Spleen (tissue), 7 donors: ENCODE results near the gene KCNMB4.

Source experiments
- CTCF ChIP-seq, 11 experiments: fragments of 200-600 bp in 7 of 11; fragments of 450-650 bp in 4 of 11; sonication (generic) in 4 of 11; IDR thresholded peaks in 8 of 11; conservative IDR thresholded peaks in 3 of 11; 1 replicate in 7 of 11; 2 replicates in 4 of 11; pipeline versions ENCODE4 v1.4.0 to v1.8.0; 2016 to 2021; ENCODE audit warnings: antibody characterized with exemption in 11 of 11, inconsistent platforms in 4 of 11, mild to moderate bottlenecking in 1 of 11
- POLR2AphosphoS5 ChIP-seq, 3 donors: sonication (generic); formaldehyde crosslinking; IDR thresholded peaks; one replicate each; pipeline ENCODE4 v1.5.1; 2017; ENCODE audit warnings: antibody characterized with exemption in 3 of 3
- donor health status: DM: no; HTN: no; CAD: no; lungs with moderate emphysema.
- donor health status: DM: no; HTN: no; CAD: no.
- donor health status: DM: no; HTN: no; CAD: no.

GRCh38 chr12:70459786-70460185, 93.7 kb downstream of the KCNMB4 start:
- TF ChIP-seq CTCF (IDR thresholded peaks at IDR 0.05 in 8 of 11, conservative IDR thresholded peaks at IDR 0.05 in 3 of 11) (no peak), POLR2AphosphoS5 (IDR thresholded peaks at IDR 0.05) (no peak)
